Measurements from ENCODE around the gene LRRC7. TPM values are rescaled to one million over a fixed set of nuclear protein-coding genes. Genes with fewer than 3 reads are reported as not detected.

Gene LRRC7
- total and polyA plus RNA-seq, 2 of the 8 experiments (the other 6 are each of a cell fraction or from before 2014, with no cell fraction given), result 0.03 to 0.17 TPM

- TF ChIP-seq ATF2 (IDR thresholded peaks at IDR 0.05; ENCODE audit: low read length) (no peak), EGR1 (IDR thresholded peaks at IDR 0.05; ENCODE audit: borderline replicate concordance, low read depth, low read length) (no peak)
Observed at GRCh38 chr1:70150444-70150843, 582.7 kb downstream of the LRRC7 start (continued).
